Brain microvascular endothelial cell (primary cell): Measurements from ENCODE around the gene CSF1R.

ENCODE experiments used
- DNase-seq: peaks from one replicate; pipeline ENCODE4 v3.0.0-alpha.2; 2020
- H3K27ac ChIP-seq: fragments of 250-450 bp; sonication (Bioruptor Pico); 2 replicates; pipeline ENCODE4 v1.5.1; 2020; ENCODE audit warnings: mild to moderate bottlenecking, moderate library complexity
- H3K27me3 ChIP-seq: fragments of 250-450 bp; sonication (Bioruptor Pico); replicated peaks from 2 replicates; pipeline ENCODE4 v1.5.1; 2020; ENCODE audit warnings: mild to moderate bottlenecking
- H3K36me3 ChIP-seq: fragments of 250-450 bp; sonication (Bioruptor Pico); replicated peaks from 2 replicates; pipeline ENCODE4 v1.5.1; 2020; ENCODE audit warnings: mild to moderate bottlenecking
- H3K4me3 ChIP-seq: 2 replicates; pipeline ENCODE4 v1.5.1; 2011; ENCODE audit warnings: low read depth, mild to moderate bottlenecking, control low read depth, low read length, moderate library complexity
- in situ Hi-C: cut with HindIII; loops from 2 replicates; pipeline ENCODE4 v1.10.0; 2017; ENCODE audit warnings: low sequenced_read_pairs, low pct_ligation_motif_present
- TF ChIP-seq, protein P1 (sequence below): IDR thresholded peaks from 2 replicates; pipeline ENCODE4 v1.5.1; 2011; ENCODE audit warnings: low read depth, mild to moderate bottlenecking, moderate library complexity, low read length, control low read depth, inconsistent platforms; ENCODE audit errors: missing control alignments

The CSF1R gene

GRCh38 chr5:150020249-150020648 lies 66.1 kb downstream of the CSF1R start:
- peaks cover 50% of the 10 kb centered on the region for H3K36me3 ChIP-seq
- DNase-seq: no peak
- in situ Hi-C loops: no loop called here

GRCh38 chr5:150017226-150018005 lies 68.9 kb downstream of the CSF1R start:
- no peak for DNase-seq
- H3K27me3 ChIP-seq: no peaks in the 10 kb centered on the region
- in situ Hi-C loops: no loop called here
- H3K36me3 ChIP-seq: peaks cover 58% of the 10 kb centered on the region
- TF ChIP-seq, protein P1, sequence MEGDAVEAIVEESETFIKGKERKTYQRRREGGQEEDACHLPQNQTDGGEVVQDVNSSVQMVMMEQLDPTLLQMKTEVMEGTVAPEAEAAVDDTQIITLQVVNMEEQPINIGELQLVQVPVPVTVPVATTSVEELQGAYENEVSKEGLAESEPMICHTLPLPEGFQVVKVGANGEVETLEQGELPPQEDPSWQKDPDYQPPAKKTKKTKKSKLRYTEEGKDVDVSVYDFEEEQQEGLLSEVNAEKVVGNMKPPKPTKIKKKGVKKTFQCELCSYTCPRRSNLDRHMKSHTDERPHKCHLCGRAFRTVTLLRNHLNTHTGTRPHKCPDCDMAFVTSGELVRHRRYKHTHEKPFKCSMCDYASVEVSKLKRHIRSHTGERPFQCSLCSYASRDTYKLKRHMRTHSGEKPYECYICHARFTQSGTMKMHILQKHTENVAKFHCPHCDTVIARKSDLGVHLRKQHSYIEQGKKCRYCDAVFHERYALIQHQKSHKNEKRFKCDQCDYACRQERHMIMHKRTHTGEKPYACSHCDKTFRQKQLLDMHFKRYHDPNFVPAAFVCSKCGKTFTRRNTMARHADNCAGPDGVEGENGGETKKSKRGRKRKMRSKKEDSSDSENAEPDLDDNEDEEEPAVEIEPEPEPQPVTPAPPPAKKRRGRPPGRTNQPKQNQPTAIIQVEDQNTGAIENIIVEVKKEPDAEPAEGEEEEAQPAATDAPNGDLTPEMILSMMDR: no peak
- no peak overlapping the region for H3K4me3 ChIP-seq
- H3K27ac ChIP-seq: peak overlapping the region; percentile 50

More at GRCh38 chr5:150020249-150020648, 66.1 kb downstream of the CSF1R start:
- Histone ChIP-seq H3K27ac (no peak overlapping the region), H3K4me3 (no peak overlapping the region), H3K27me3 (no peaks in the 10 kb centered on the region)
- TF ChIP-seq, protein P1: no peak

DNA sequence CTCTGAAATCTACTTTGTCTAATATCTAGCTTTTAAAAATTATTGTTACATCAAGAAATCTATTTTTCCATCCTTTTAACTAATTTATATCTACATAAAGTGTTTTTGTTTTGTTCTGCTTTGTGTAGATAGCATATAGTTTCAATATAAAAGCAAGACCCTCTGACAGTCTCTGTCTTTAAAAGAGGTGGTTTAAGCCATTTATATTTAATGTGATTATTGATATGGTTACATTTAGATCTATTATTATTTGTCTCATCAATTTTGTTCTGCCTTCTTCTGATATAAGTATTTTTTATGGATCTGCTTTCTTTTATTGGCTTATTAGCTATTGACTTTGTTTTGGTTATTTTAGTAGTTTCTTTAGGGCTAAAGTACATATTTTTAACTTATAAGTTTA lies 69.8 kb downstream of the CSF1R start:
- peaks cover 66% of the 10 kb centered on the region for H3K36me3 ChIP-seq
- H3K4me3 ChIP-seq: no peak overlapping the region
- no peaks in the 10 kb centered on the region for H3K27me3 ChIP-seq
- H3K27ac ChIP-seq: no peak overlapping the region
- DNase-seq: no peak
- in situ Hi-C loops: no loop called here
- TF ChIP-seq, protein P1: no peak

DNA sequence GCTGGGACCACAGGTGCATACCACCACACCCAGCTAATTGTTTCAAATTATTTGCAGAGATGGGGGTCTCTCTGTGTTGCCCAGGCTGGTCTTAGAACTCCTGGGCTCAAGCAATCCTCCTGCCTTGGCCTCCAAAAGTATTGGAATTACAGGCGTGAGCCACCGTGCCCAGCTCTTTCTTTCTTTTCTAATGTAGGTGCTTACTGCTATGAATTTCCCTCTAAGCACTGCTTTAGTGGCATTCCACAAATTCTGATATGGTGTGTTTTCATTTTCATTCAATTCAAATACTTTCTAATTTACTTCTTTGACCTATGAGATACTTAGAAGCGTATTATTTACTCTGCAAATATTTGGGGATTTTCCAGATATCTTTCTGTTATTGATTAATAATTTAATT lies 70.9 kb downstream of the CSF1R start:
- no peak for DNase-seq
- in situ Hi-C loops: no loop called here
- H3K36me3 ChIP-seq: peaks cover 70% of the 10 kb centered on the region
- H3K27ac ChIP-seq: no peak overlapping the region
- TF ChIP-seq, protein P1: no peak
- H3K27me3 ChIP-seq: no peaks in the 10 kb centered on the region
- H3K4me3 ChIP-seq: no peak overlapping the region

DNA sequence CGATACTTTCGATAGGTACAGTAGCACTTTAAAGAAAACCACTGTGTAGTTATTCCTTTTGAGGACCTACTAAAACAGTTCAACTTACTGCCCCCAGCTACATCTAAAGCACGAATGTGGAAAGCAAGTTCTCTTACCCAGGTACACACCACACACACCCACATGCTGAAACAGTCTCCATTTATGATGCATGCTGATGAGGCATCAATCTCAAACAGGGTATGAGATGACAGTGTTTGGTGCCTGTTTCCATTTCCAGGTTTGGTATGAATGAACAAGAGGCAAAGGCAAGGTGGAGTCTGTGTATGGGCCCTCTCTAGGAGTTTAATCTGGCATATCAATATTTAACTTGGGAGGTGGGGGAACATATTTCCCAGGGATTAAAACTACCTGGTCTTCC lies 71.9 kb downstream of the CSF1R start:
- DNase-seq: no peak
- H3K27ac ChIP-seq: no peak overlapping the region
- TF ChIP-seq, protein P1: no peak
- in situ Hi-C loops: no loop called here
- H3K4me3 ChIP-seq: no peak overlapping the region
- peaks cover 66% of the 10 kb centered on the region for H3K36me3 ChIP-seq
- H3K27me3 ChIP-seq: no peaks in the 10 kb centered on the region

DNA sequence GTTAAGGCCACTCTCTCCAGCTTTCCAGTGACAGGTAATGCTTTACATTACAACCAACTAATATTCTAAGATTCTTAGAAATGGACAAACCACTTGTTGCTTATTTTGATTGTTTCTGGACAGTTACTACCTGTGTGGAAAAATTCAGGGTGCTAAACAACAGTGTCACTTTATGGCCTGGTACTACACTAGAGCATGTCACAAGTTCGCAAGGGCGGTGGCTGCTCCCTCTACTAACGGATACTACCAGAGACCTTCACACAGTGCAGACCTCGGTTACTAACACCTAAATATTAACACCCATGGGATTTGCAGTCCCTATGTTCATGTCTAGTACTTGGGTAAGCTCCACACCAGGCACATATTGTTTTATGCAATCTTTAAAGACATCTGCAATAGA lies 72.4 kb downstream of the CSF1R start:
- no peak for DNase-seq
- in situ Hi-C loops: no loop called here
- Histone ChIP-seq H3K4me3 (no peak overlapping the region), H3K27me3 (no peaks in the 10 kb centered on the region), H3K27ac (no peak overlapping the region), H3K36me3 (peaks cover 61% of the 10 kb centered on the region)
- TF ChIP-seq, protein P1: no peak
